PC-3 (cell line): ENCODE results near the gene MTCL3.

Source experiments
- ATAC-seq: fragments of 200-7000 bp; cut with Tn5 transposase; 2 replicates; pipeline ENCODE4 v1.9.1; 2020; ENCODE audit warnings: mild to moderate bottlenecking, moderate library complexity
- BruUV-seq: library from RNA; stranded (reverse); fragments of 400-500 nt; replicated peaks from 2 replicates; lab custom pipeline; 2021; lab: Mats Ljungman, UMichigan
- CTCF ChIA-PET: fragments of 300-600 bp; sonication (Branson Sonifier 250); formaldehyde crosslinking; loops from one replicate; lab custom pipeline; 2022; ENCODE audit warnings: antibody characterized with exemption; lab: Charles Lee
- POLR2A ChIA-PET: fragments of 300-600 bp; sonication (Branson Sonifier 250); formaldehyde crosslinking; loops from one replicate; lab custom pipeline; 2022; ENCODE audit warnings: antibody characterized with exemption; ENCODE audit not compliant: unreplicated experiment; lab: Charles Lee
- DNase-seq: peaks from one replicate; pipeline ENCODE4 v3.0.0-alpha.2; 2015
- H2AFZ ChIP-seq: fragments of 300-600 bp; sonication (generic); 2 replicates; pipeline ENCODE4 v1.6.0; 2016; ENCODE audit warnings: antibody characterized with exemption, low read length
- H3F3A ChIP-seq: fragments of 300-600 bp; sonication (generic); one replicate; pipeline ENCODE4 v1.6.0; 2017; ENCODE audit warnings: antibody characterized with exemption, low read length, control low read depth, mild to moderate bottlenecking; ENCODE audit not compliant: unreplicated experiment
- H3K27ac ChIP-seq: fragments of 300-600 bp; sonication (generic); 2 replicates; pipeline ENCODE4 v1.5.1; 2016; ENCODE audit warnings: mild to moderate bottlenecking, low read length
- H3K27me3 ChIP-seq: fragments of 300-600 bp; sonication (generic); 2 replicates; pipeline ENCODE4 v1.6.1; 2016; ENCODE audit warnings: low read length, mixed read lengths
- H3K36me3 ChIP-seq: fragments of 300-600 bp; sonication (generic); 2 replicates; pipeline ENCODE4 v1.6.1; 2016; ENCODE audit warnings: low read depth, mixed run types, low read length, mixed read lengths
- H3K4me1 ChIP-seq: fragments of 300-600 bp; sonication (generic); 2 replicates; pipeline ENCODE4 v1.5.1; 2016; ENCODE audit warnings: low read length; ENCODE audit not compliant: insufficient read depth
- H3K4me2 ChIP-seq: fragments of 300-600 bp; sonication (generic); 2 replicates; pipeline ENCODE4 v1.6.0; 2016; ENCODE audit warnings: low read length
- H3K4me3 ChIP-seq: fragments of 300-600 bp; sonication (generic); 2 replicates; pipeline ENCODE4 v1.5.1; 2016; ENCODE audit warnings: mild to moderate bottlenecking, low read length, mixed read lengths
- H3K79me2 ChIP-seq: fragments of 300-600 bp; sonication (generic); 2 replicates; pipeline ENCODE4 v1.6.1; 2017; ENCODE audit warnings: low read length, mixed read lengths
- H3K9ac ChIP-seq: fragments of 300-600 bp; sonication (generic); 2 replicates; pipeline ENCODE4 v1.6.0; 2016; ENCODE audit warnings: mild to moderate bottlenecking, low read length
- H3K9me2 ChIP-seq: fragments of 300-600 bp; sonication (generic); replicated peaks from 2 replicates; pipeline ENCODE4 v1.6.1; 2016; ENCODE audit warnings: mixed run types, low read length, mixed read lengths
- H3K9me3 ChIP-seq: fragments of 300-600 bp; sonication (generic); 2 replicates; pipeline ENCODE4 v1.6.1; 2016; ENCODE audit warnings: low read length, mixed read lengths
- H4K20me1 ChIP-seq: fragments of 300-600 bp; sonication (generic); 2 replicates; pipeline ENCODE4 v1.6.1; 2016; ENCODE audit warnings: low read length, mixed read lengths
- EZH2 ChIP-seq: fragments of 300-600 bp; sonication (generic); IDR thresholded peaks from one replicate; pipeline ENCODE4 v1.6.1; 2017; ENCODE audit warnings: antibody characterized with exemption, mild to moderate bottlenecking, low read length; ENCODE audit not compliant: unreplicated experiment
- EZH2phosphoT487 ChIP-seq: fragments of 300-600 bp; sonication (generic); IDR thresholded peaks from 2 replicates; pipeline ENCODE4 v1.6.1; 2018; ENCODE audit warnings: mild to moderate bottlenecking, antibody characterized with exemption, low read length, borderline replicate concordance
- intact Hi-C: fragments of 100-400 bp; cut with micrococcal nuclease; formaldehyde crosslinking; loops from 2 replicates; pipeline ENCODE4 v1.9.0; 2023
- TF ChIP-seq, protein P1 (sequence below): fragments of 300-600 bp; sonication (generic); conservative IDR thresholded peaks from 2 replicates; pipeline ENCODE4 v1.5.1; 2017; ENCODE audit warnings: antibody characterized with exemption, low read depth, mild to moderate bottlenecking, low read length

Gene MTCL3

DNA sequence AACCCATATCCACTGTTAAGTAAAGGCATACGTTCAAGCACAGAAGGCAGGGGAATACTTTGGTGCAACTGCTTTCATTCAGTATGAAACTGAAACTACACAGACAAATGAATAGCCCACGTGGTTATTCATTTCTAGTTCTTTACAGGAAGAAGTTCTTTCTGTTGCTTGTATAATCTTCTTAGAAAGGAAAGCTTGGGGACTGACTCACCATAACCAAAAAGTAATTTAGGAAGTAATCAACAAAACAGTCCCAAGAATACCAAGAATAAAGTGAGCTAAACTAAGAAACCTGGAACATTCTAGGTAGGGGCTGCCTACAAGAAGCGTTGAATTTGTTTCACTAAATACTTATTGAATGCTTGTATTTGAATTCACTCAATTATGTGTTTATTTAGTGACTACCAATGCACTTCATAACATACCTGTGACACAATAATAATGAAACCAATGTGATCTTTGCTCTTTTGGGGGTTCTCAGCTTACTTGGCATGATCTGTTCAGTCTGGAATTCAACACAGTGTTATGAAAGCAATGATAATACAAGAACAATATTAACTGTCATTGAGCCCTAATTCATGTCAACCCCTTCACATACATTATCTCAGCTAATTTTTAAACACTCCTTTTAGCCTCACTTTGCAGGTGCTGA is 34.8 kb downstream of the MTCL3 start:
- ChIA-PET POLR2A (interaction anchor here (0.5 to 0.6 kb wide), 2 partner anchors 253 to 1007 kb away, joined by 3 to 8 read pairs; no protein-coding TSS in a partner anchor), CTCF (interaction anchor here (0.6 to 1.2 kb wide), 2 partner anchors 12 to 32 kb away, joined by 3 to 5 read pairs; no protein-coding TSS in a partner anchor)
- Histone ChIP-seq H3K79me2 (no peaks in the 10 kb centered on the region), H3K9me2 (no peaks in the 10 kb centered on the region), H2AFZ (peak overlapping the region; percentile 66; the same call in 1 of the 2 replicates), H3F3A (no peaks in the 10 kb centered on the region), H3K4me2 (peak overlapping the region; percentile 78), H3K4me1 (peaks cover 53% of the 10 kb centered on the region), H3K27me3 (no peaks in the 10 kb centered on the region), H3K4me3 (peak overlapping the region; percentile 50), H3K9ac (no peak overlapping the region; the same call in 1 of the 2 replicates), H3K9me3 (no peaks in the 10 kb centered on the region), H3K36me3 (no peaks in the 10 kb centered on the region), H4K20me1 (no peaks in the 10 kb centered on the region), H3K27ac (peak overlapping the region; percentile 69)
- TF ChIP-seq EZH2phosphoT487 (no peak), EZH2 (no peak)
- TF ChIP-seq, protein P1, sequence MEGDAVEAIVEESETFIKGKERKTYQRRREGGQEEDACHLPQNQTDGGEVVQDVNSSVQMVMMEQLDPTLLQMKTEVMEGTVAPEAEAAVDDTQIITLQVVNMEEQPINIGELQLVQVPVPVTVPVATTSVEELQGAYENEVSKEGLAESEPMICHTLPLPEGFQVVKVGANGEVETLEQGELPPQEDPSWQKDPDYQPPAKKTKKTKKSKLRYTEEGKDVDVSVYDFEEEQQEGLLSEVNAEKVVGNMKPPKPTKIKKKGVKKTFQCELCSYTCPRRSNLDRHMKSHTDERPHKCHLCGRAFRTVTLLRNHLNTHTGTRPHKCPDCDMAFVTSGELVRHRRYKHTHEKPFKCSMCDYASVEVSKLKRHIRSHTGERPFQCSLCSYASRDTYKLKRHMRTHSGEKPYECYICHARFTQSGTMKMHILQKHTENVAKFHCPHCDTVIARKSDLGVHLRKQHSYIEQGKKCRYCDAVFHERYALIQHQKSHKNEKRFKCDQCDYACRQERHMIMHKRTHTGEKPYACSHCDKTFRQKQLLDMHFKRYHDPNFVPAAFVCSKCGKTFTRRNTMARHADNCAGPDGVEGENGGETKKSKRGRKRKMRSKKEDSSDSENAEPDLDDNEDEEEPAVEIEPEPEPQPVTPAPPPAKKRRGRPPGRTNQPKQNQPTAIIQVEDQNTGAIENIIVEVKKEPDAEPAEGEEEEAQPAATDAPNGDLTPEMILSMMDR = no peak
- BruUV-seq = no TSS peak
- ATAC-seq = peak; percentile 59
- intact Hi-C loops = loop anchor here (5.0 kb wide), 1 partner anchor 33 kb away; the partner anchor contains the start of gene MTCL3
- DNase-seq = peak; percentile 75

DNA sequence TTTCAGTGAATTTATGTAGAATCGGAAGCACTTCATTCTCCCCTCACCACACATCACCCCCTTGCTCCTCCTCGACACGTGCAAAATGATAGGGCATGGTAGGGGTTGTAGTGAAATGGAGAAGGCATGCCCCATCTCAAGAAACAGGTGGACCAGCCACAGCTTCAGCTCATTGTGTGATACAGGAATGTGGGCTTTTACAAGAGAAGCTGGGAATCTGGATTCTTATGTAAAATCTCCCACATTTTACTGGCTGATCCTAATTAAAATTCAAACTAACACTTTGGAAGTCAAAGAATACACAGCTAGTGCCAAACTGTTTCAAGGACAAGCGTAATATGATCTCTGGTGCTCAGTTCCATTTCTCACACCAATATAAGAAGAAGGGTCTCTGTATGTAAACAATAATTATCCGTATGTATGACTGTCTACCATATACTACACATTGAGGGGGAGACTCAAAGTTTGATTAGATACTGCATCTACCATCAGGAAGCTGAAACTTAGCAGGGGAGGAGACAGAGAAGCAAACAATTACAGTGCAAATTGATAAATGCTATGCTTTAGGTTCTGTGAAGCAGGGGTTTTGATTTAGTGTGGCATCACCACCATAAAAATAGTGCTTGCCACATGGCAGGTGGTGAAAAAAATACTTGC is 35.6 kb downstream of the MTCL3 start:
- CTCF ChIA-PET = interaction anchor here (0.6 to 1.2 kb wide), 2 partner anchors 33 to 217 kb away, joined by 3 to 4 read pairs; partner anchors contain the start of gene RNF146
- H3K4me3 ChIP-seq = peak overlapping the region; percentile 50
- H3K9ac ChIP-seq = no peak overlapping the region; the same call in 1 of the 2 replicates
- H3F3A ChIP-seq = no peaks in the 10 kb centered on the region
- POLR2A ChIA-PET = interaction anchor here (0.5 kb wide), 1 partner anchor 252 kb away, joined by 8 read pairs; no protein-coding TSS in a partner anchor
- no TSS peak for BruUV-seq
- ATAC-seq (no peak), DNase-seq (no peak)
- no peaks in the 10 kb centered on the region for H4K20me1 ChIP-seq
- H2AFZ ChIP-seq = peak overlapping the region; percentile 66; the same call in 1 of the 2 replicates
- H3K27me3 ChIP-seq = no peaks in the 10 kb centered on the region
- no peaks in the 10 kb centered on the region for H3K79me2 ChIP-seq
- H3K36me3 ChIP-seq = no peaks in the 10 kb centered on the region
- H3K9me2 ChIP-seq = no peaks in the 10 kb centered on the region
- H3K4me1 ChIP-seq = peaks cover 53% of the 10 kb centered on the region
- peak overlapping the region; percentile 78 for H3K4me2 ChIP-seq
- H3K27ac ChIP-seq = peak overlapping the region; percentile 69
- H3K9me3 ChIP-seq = no peaks in the 10 kb centered on the region
- TF ChIP-seq, protein P1 = no peak
- TF ChIP-seq EZH2 (no peak), EZH2phosphoT487 (no peak)
- intact Hi-C loops = loop anchor here (5.0 kb wide), 1 partner anchor 34 kb away; the partner anchor contains the start of gene MTCL3
